Thyroid gland (tissue), 4 donors: ENCODE measurements around the gene PALLD. TPM values are rescaled to one million over a fixed set of nuclear protein-coding genes. Genes with fewer than 3 reads are reported as not detected.

Experiments
- DNase-seq, 2 donors: peaks; one replicate each; pipeline ENCODE4 v3.0.0-alpha.2; 2019
- H3K27ac ChIP-seq, 3 donors: fragments of 200-600 bp; sonication (generic); 1 replicate in 2 of 3; 2 replicates in 1 of 3; pipeline ENCODE4 v1.5.1; 2016 to 2019; ENCODE audit warnings: mild to moderate bottlenecking in 1 of 3, moderate library complexity in 1 of 3
- H3K27me3 ChIP-seq: fragments of 200-600 bp; sonication (generic); one replicate; pipeline ENCODE4 v1.5.1; 2019
- H3K36me3 ChIP-seq, 2 donors: fragments of 200-600 bp; sonication (generic); one replicate each; pipeline ENCODE4 v1.5.1; 2016 to 2019
- H3K4me1 ChIP-seq, 2 donors: fragments of 200-600 bp; sonication (generic); one replicate each; pipeline ENCODE4 v1.5.1; 2017 to 2019
- H3K4me3 ChIP-seq, 3 donors: fragments of 200-600 bp; sonication (generic); replicated peaks in 1 of 3; 1 replicate in 2 of 3; 2 replicates in 1 of 3; pipeline ENCODE4 v1.5.1; 2016; ENCODE audit warnings: mild to moderate bottlenecking in 1 of 3
- H3K9me3 ChIP-seq: fragments of 200-600 bp; sonication (generic); one replicate; pipeline ENCODE4 v1.5.1; 2017
- CTCF ChIP-seq, 6 experiments: fragments of 200-600 bp in 3 of 6; fragments of 450-650 bp in 3 of 6; sonication (generic) in 3 of 6; IDR thresholded peaks; one replicate each; pipeline ENCODE4 v1.5.1; 2016 to 2019; ENCODE audit warnings: antibody characterized with exemption in 6 of 6, mild to moderate bottlenecking in 2 of 6, inconsistent platforms in 1 of 6, moderate library complexity in 1 of 6
- POLR2A ChIP-seq, 2 donors: fragments of 450-650 bp; IDR thresholded peaks; one replicate each; pipeline ENCODE4 v1.6.1; 2017; ENCODE audit warnings: antibody characterized with exemption in 2 of 2, mild to moderate bottlenecking in 2 of 2, moderate library complexity in 1 of 2
- WGBS, 2 donors: methylation state at CpG; one replicate each; pipeline ENCODE4 v1.1.5; 2017; 5-methylcytosine and 5-hydroxymethylcytosine counted together
- intact Hi-C: fragments of 100-400 bp; cut with DNase I; formaldehyde crosslinking; loops from one replicate; pipeline ENCODE4 v1.15.1; 2023
- total RNA-seq, 4 donors: library from RNA; depleted of rRNA; stranded (reverse); fragments of >200 nt; gene quantifications; one replicate each; pipeline ENCODE4 v1.2.3, GENCODE V29; 2016

PALLD gene
- total RNA-seq, 4 donors from 2014 or later = 152 to 311 (median 226) TPM

GRCh38 chr4:168622600-168622999 is 125.7 kb downstream of the PALLD start:
- TF ChIP-seq CTCF (IDR thresholded peaks at IDR 0.05) (no peak), POLR2A (IDR thresholded peaks at IDR 0.05) (no peak)
- Histone ChIP-seq H3K4me3 (no peak overlapping the region), H3K4me1 (no peaks in the 10 kb centered on the region), H3K36me3 (no peaks in the 10 kb centered on the region), H3K27ac (no peak overlapping the region), H3K27me3 (no peaks in the 10 kb centered on the region), H3K9me3 (no peaks in the 10 kb centered on the region)
- DNase-seq = no peak
- 68 to 74% methylated on average over 5 of the region's 5 CpGs for WGBS, 2 donors
- intact Hi-C loops = no loop called here

GRCh38 chr4:168623011-168623410 is 126.2 kb downstream of the PALLD start:
- no peaks in the 10 kb centered on the region for H3K36me3 ChIP-seq
- TF ChIP-seq POLR2A (IDR thresholded peaks at IDR 0.05) (no peak), CTCF (IDR thresholded peaks at IDR 0.05) (no peak)
- H3K9me3 ChIP-seq = no peaks in the 10 kb centered on the region
- intact Hi-C loops = no loop called here
- DNase-seq = no peak
- H3K4me1 ChIP-seq = no peaks in the 10 kb centered on the region
- H3K27me3 ChIP-seq = no peaks in the 10 kb centered on the region
- no peak overlapping the region for H3K27ac ChIP-seq
- no peak overlapping the region for H3K4me3 ChIP-seq

GRCh38 chr4:168623484-168623883 is 126.6 kb downstream of the PALLD start:
- TF ChIP-seq CTCF (IDR thresholded peaks at IDR 0.05) (no peak), POLR2A (IDR thresholded peaks at IDR 0.05) (no peak)

GRCh38 chr4:168628251-168628650 is 131.4 kb downstream of the PALLD start:
- no peaks in the 10 kb centered on the region for H3K9me3 ChIP-seq
- H3K27ac ChIP-seq = no peak overlapping the region
- no peaks in the 10 kb centered on the region for H3K36me3 ChIP-seq
- H3K4me3 ChIP-seq = no peak overlapping the region
- no peak for TF ChIP-seq POLR2A (IDR thresholded peaks at IDR 0.05)
- TF ChIP-seq CTCF (IDR thresholded peaks at IDR 0.05) = no peak
- H3K27me3 ChIP-seq = no peaks in the 10 kb centered on the region
- DNase-seq = no peak
- intact Hi-C loops = no loop called here
- peaks cover 1 to 8% of the 10 kb centered on the region in 2 donors for H3K4me1 ChIP-seq
- WGBS, 2 donors = 93 to 94% methylated on average over 5 of the region's 5 CpGs

More at GRCh38 chr4:168623484-168623883, 126.6 kb downstream of the PALLD start:
- WGBS, 2 donors = 94 to 96% methylated on average over 5 of the region's 5 CpGs
- Histone ChIP-seq H3K4me3 (no peak overlapping the region), H3K27me3 (no peaks in the 10 kb centered on the region), H3K9me3 (no peaks in the 10 kb centered on the region), H3K4me1 (no peaks in the 10 kb centered on the region), H3K36me3 (no peaks in the 10 kb centered on the region), H3K27ac (no peak overlapping the region)
- DNase-seq = no peak
- intact Hi-C loops = no loop called here

- Histone ChIP-seq H3K9me3 (no peaks in the 10 kb centered on the region), H3K4me1 (peaks cover 8 to 11% of the 10 kb centered on the region in 2 donors), H3K27ac (no peak overlapping the region), H3K4me3 (no peak overlapping the region), H3K27me3 (no peaks in the 10 kb centered on the region), H3K36me3 (no peaks in the 10 kb centered on the region)
- TF ChIP-seq CTCF (IDR thresholded peaks at IDR 0.05) (no peak), POLR2A (IDR thresholded peaks at IDR 0.05) (no peak)
- no peak for DNase-seq
- 80 to 84% methylated on average over 4 of the region's 4 CpGs for WGBS, 2 donors
- intact Hi-C loops = no loop called here
Observed at GRCh38 chr4:168629566-168629965, 132.7 kb downstream of the PALLD start.
